GM10266 (cell line): Measurements from ENCODE around the gene ADH1C.

Experiments used
- DNase-seq: peaks from one replicate; pipeline ENCODE4 v3.0.0; 2012; ENCODE audit errors: extremely low spot score
- CTCF ChIP-seq: IDR thresholded peaks from 2 replicates; pipeline ENCODE4 v1.5.1; 2012; ENCODE audit warnings: mild to moderate bottlenecking, low read depth; ENCODE audit not compliant: control insufficient read depth, insufficient read depth; ENCODE audit errors: missing control alignments

Gene ADH1C

GRCh38 chr4:99315839-99316238, 36.7 kb downstream of the ADH1C start:
- TF ChIP-seq CTCF: no peak
- no peak for DNase-seq

GRCh38 chr4:99314211-99314610, 38.3 kb downstream of the ADH1C start:
- DNase-seq: no peak
- TF ChIP-seq CTCF: no peak

DNA sequence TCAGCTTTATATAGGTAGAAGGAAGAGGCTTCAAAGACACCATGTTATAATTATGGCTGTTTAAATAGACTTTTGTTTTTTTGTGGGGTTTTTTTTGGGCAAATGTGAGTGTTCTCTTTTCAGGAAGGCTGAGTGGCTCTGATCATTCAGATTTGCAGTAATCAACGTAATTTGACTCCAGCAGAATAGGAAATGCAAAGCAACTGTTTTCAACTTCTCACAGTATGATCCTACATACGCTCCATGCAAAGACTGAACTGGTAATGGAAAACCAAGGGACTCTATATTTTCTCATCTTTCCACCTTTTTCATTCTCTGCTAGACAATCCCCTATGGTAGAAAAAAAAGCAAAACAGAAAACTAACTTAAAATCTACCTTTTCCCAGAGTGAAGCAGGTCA, 42.2 kb downstream of the ADH1C start:
- no peak for DNase-seq
- no peak for TF ChIP-seq CTCF

DNA sequence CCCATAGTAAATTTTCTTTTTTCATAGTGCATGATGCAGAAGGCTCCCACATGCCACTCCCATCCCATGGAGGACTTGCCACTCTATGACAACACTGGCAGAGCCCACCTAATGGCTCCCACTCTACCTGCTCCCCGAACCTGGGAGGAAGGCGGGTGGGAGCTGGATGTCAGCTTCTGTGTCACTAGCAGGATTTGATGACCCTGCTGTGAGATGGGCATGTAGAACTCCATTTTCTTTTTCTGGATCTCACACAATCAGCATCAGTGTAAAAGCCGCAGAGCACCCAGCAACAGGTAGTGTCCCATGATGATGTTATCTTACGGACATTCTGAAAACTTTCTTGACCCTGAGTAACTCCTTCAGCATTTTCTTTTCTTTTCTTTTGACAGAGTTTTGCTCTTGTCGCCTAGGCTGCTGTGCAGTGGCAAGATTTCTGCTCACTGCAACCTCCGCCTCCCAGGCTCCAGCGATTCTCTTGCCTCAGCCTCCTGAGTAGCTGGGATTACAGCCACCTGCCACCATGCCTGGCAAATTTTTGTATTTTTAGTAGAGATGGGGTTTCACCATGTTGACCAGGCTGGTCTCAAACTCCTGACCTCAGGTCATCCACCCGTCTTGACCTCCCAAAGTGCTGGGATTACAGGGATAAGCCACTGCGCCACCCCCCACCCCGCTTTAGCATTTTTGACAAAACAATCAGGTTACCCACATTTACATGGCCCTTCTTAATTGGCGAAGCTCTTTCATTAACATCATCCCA, 46.7 kb downstream of the ADH1C start:
- no peak for TF ChIP-seq CTCF
- DNase-seq: no peak

DNA sequence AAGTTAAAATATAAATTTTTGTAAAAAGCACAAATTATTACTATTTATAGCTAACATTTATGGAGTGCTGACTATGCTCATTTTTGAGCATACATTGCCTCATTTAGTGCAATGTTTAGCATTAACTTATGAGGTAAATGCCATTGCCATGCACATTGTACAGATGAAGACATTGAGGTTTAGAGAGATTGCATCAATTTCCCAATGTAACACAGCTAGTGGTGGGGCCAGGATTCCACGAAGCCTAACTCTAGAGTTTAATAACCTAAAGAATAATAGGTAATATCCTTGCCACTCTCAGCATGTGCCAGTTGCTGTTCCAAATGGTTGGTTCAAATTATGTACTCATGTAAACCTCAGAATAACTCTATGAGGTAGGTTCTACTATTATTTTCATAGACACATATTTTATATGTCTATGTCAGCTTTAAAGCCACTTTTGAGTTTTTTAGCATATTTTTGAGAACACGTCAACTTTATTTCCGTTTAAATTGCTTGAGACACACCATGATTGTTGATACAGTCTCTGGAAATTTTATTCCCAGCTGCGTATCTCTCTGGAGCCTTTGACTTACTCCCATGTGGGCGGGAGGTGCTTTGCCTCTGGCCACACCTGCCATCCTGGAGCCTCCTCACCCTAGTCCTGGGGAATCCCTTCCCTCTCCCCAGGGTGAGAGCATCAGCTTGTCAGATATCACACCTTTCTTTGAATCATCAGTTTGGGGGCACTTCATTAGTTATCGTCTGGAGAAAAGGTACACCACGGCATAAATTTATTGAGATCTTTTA, 51.0 kb downstream of the ADH1C start:
- TF ChIP-seq CTCF: no peak
- DNase-seq: no peak

DNA sequence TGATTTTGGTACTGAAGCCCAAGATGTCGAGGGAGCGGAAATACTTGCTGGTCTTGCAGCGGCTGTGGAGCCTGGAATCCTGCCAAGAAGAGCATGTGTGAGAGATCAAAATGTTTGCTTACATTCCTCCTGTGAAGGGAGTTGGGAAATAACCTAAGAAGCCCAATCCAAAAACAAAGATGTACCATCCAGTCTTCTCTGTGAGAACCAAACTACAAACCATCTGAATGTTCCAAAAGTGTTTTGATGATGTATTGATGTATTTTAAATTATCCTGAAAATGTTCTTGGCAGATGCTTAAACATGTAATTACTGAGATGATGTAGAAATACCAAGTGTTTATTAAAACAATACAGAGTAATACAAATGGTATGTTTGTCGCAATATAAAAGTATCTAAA, 51.6 kb downstream of the ADH1C start:
- no peak for TF ChIP-seq CTCF
- DNase-seq: no peak

DNA sequence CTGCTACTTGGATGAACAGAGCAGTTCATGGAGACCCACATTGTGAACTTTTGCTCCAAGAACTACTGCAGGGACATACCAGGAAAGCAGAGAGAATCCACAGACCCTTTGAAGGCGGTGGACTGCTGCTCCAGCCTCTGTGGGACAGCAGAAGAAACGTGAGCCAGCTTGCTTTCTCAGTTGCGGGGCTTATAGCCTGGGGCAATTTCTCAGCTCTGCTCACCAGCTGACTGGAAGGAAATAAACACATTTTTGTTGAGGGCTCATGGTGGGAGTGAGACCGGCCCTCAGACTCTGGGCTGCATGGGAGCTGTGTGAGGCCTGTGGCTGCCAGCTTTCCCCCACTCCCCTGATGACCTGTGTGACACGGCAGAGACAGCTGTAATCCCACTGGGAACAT, 59.2 kb downstream of the ADH1C start:
- TF ChIP-seq CTCF: no peak
- no peak for DNase-seq
